CD14-positive monocyte (primary cell): Measurements from ENCODE around the gene CCNB1. TPM values are rescaled to one million over a fixed set of nuclear protein-coding genes. Genes with fewer than 3 reads are reported as not detected.
A peak's percentile ranks its signal among the peaks of the same experiment; 100 is the strongest.

ENCODE experiments used
- DNase-seq, 3 donors: peaks; one replicate each; pipeline ENCODE4 v3.0.0-alpha.2; 2011 to 2022
- H2AFZ ChIP-seq: 2 replicates; pipeline ENCODE4 v1.6.0; 2012; ENCODE audit warnings: mild to moderate bottlenecking, low read depth, low read length, inconsistent platforms; ENCODE audit not compliant: insufficient read depth, poor library complexity, severe bottlenecking
- H3K27ac ChIP-seq, 2 donors: 1 replicate in 1 of 2; 2 replicates in 1 of 2; pipeline ENCODE4 v1.5.1; 2012 to 2013; ENCODE audit warnings: low read length in 2 of 2, control low read depth in 1 of 2, inconsistent platforms in 1 of 2, low read depth in 1 of 2, mild to moderate bottlenecking in 1 of 2
- H3K27me3 ChIP-seq, 2 donors: one replicate each; pipeline versions ENCODE4 v1.6.0 to v1.6.1; 2011 to 2013; ENCODE audit warnings: low read length in 2 of 2; ENCODE audit not compliant: control insufficient read depth in 2 of 2, insufficient read depth in 2 of 2
- H3K36me3 ChIP-seq, 2 donors: replicated peaks in 1 of 2; 1 replicate in 1 of 2; 2 replicates in 1 of 2; pipeline versions ENCODE4 v1.5.1 to v1.6.1; 2012 to 2013; ENCODE audit warnings: low read length in 2 of 2, control low read depth in 1 of 2, inconsistent platforms in 1 of 2, mild to moderate bottlenecking in 1 of 2; ENCODE audit not compliant: insufficient read depth in 2 of 2, control insufficient read depth in 1 of 2
- H3K4me1 ChIP-seq, 2 donors: 1 replicate in 1 of 2; 2 replicates in 1 of 2; pipeline versions ENCODE4 v1.5.1 to v1.6.1; 2012 to 2013; ENCODE audit warnings: low read length in 2 of 2, control low read depth in 1 of 2, inconsistent platforms in 1 of 2, mild to moderate bottlenecking in 1 of 2, moderate library complexity in 1 of 2; ENCODE audit not compliant: insufficient read depth in 2 of 2, control insufficient read depth in 1 of 2
- H3K4me2 ChIP-seq: replicated peaks from 2 replicates; pipeline ENCODE3; 2012; ENCODE audit warnings: low read length, moderate library complexity, mild to moderate bottlenecking; ENCODE audit not compliant: poor library complexity, severe bottlenecking; ENCODE audit errors: extremely low read depth
- H3K4me3 ChIP-seq, 3 experiments: fragments of 200-600 bp in 1 of 3; sonication (generic) in 1 of 3; replicated peaks in 1 of 3; 1 replicate in 2 of 3; 2 replicates in 1 of 3; pipeline ENCODE4 v1.5.1; 2011 to 2013; ENCODE audit warnings: low read length in 3 of 3, mild to moderate bottlenecking in 3 of 3, control low read depth in 2 of 3, low read depth in 2 of 3, inconsistent platforms in 1 of 3, moderate library complexity in 1 of 3
- H3K79me2 ChIP-seq: 2 replicates; pipeline ENCODE4 v1.6.0; 2012; ENCODE audit warnings: mild to moderate bottlenecking, control low read depth, inconsistent platforms, low read length, moderate library complexity; ENCODE audit not compliant: insufficient read depth
- H3K9ac ChIP-seq: 2 replicates; pipeline ENCODE4 v1.6.0; 2017; ENCODE audit warnings: low read length, mild to moderate bottlenecking; ENCODE audit not compliant: insufficient read depth, poor library complexity, severe bottlenecking
- H3K9me3 ChIP-seq, 2 donors: replicated peaks in 1 of 2; 1 replicate in 1 of 2; 2 replicates in 1 of 2; pipeline versions ENCODE4 v1.5.1 to v1.6.1; 2012 to 2013; ENCODE audit warnings: low read length in 2 of 2, control low read depth in 1 of 2; ENCODE audit not compliant: control insufficient read depth in 1 of 2, insufficient read depth in 1 of 2
- H4K20me1 ChIP-seq: 2 replicates; pipeline ENCODE4 v1.6.0; 2012; ENCODE audit warnings: mild to moderate bottlenecking, low read length, control low read depth, moderate library complexity; ENCODE audit not compliant: insufficient read depth
- H3K27ac Mint-ChIP-seq, 7 donors: one replicate each; pipeline ENCODE4 v1.8.0; 2020; ENCODE audit warnings: mild to moderate bottlenecking in 7 of 7, mixed read lengths in 7 of 7, moderate library complexity in 6 of 7, inconsistent platforms in 2 of 7
- H3K27me3 Mint-ChIP-seq, 3 donors: one replicate each; pipeline ENCODE4 v1.8.0; 2021 to 2022; ENCODE audit warnings: low read depth in 3 of 3, mild to moderate bottlenecking in 3 of 3, mixed read lengths in 3 of 3, moderate library complexity in 3 of 3, inconsistent platforms in 1 of 3
- H3K36me3 Mint-ChIP-seq, 2 donors: one replicate each; pipeline ENCODE4 v1.8.0; 2020; ENCODE audit warnings: mixed read lengths in 2 of 2, inconsistent platforms in 1 of 2, mild to moderate bottlenecking in 1 of 2
- H3K4me1 Mint-ChIP-seq: one replicate; pipeline ENCODE4 v1.8.0; 2020; ENCODE audit warnings: mild to moderate bottlenecking, mixed read lengths
- H3K4me3 Mint-ChIP-seq, 2 donors: one replicate each; pipeline ENCODE4 v1.8.0; 2020; ENCODE audit warnings: mild to moderate bottlenecking in 2 of 2, mixed read lengths in 2 of 2, moderate library complexity in 1 of 2
- H3K9me3 Mint-ChIP-seq, 7 donors: one replicate each; pipeline ENCODE4 v1.8.0; 2020 to 2022; ENCODE audit warnings: mixed read lengths in 7 of 7, mild to moderate bottlenecking in 6 of 7, moderate library complexity in 6 of 7, inconsistent platforms in 2 of 7
- CTCF ChIP-seq: fragments of 200-600 bp; IDR thresholded peaks from one replicate; pipeline ENCODE4 v1.8.0; 2022; ENCODE audit warnings: antibody characterized with exemption, mild to moderate bottlenecking
- WGBS: methylation state at CpG from one replicate; pipeline ENCODE4 v1.1.5; 2013; ENCODE audit warnings: missing lambda C conversion rate; ENCODE audit not compliant: insufficient coverage; 5-methylcytosine and 5-hydroxymethylcytosine counted together
- intact Hi-C, 2 donors: fragments of 100-400 bp; cut with micrococcal nuclease; formaldehyde crosslinking; loops; one replicate each; pipeline versions ENCODE4 v1.15.0 to v1.15.1; 2023
- polyA plus RNA-seq, 3 donors: library from polyadenylated mRNA; depleted of rRNA in 1 of 3; unstranded in 2 of 3; stranded (reverse) in 1 of 3; fragments of 300-500 nt in 2 of 3; fragments of >200 nt in 1 of 3; fragmentation: Illumina TruSeq in 2 of 3; gene quantifications; 1 replicate in 2 of 3; 2 replicates in 1 of 3; pipeline ENCODE4 v1.2.3, GENCODE V29; 2012 to 2021

The CCNB1 gene
- polyA plus RNA-seq, 3 donors = 0.64 to 2.6 (median 1.6) TPM

GRCh38 chr5:69212022-69212421, 45.1 kb downstream of the CCNB1 start:
- Histone ChIP-seq H3K27me3 (no peaks in the 10 kb centered on the region), H3K4me2 (no peak overlapping the region), H4K20me1 (no peaks in the 10 kb centered on the region), H3K9ac (no peak overlapping the region), H3K4me1 (peaks cover 2 to 3% of the 10 kb centered on the region in 2 donors), H3K27ac (no peak overlapping the region), H3K36me3 (no peaks in the 10 kb centered on the region), H2AFZ (no peak overlapping the region), H3K9me3 (no peaks in the 10 kb centered on the region), H3K4me3 (no peak overlapping the region), H3K79me2 (no peaks in the 10 kb centered on the region)
- intact Hi-C loops = no loop called here
- Mint-ChIP-seq H3K27me3 (peaks cover 0 to 3% (median 0%) of the 10 kb centered on the region in 3 donors), H3K9me3 (no peaks in the 10 kb centered on the region), H3K4me3 (no peak overlapping the region), H3K27ac (peak overlapping the region in 1 of 7 donors; percentile 1), H3K4me1 (peaks cover 4% of the 10 kb centered on the region), H3K36me3 (peaks cover 2 to 8% of the 10 kb centered on the region in 2 donors)
- DNase-seq = no peak
- TF ChIP-seq CTCF = no peak
- WGBS = no CpG with 5 or more reads among the region's 2 CpGs

GRCh38 chr5:69213513-69214215, 46.7 kb downstream of the CCNB1 start:
- Histone ChIP-seq H3K4me3 (no peak overlapping the region), H4K20me1 (no peaks in the 10 kb centered on the region), H3K79me2 (peaks cover 7% of the 10 kb centered on the region), H3K27ac (no peak overlapping the region), H2AFZ (no peak overlapping the region), H3K27me3 (no peaks in the 10 kb centered on the region), H3K9me3 (no peaks in the 10 kb centered on the region), H3K9ac (no peak overlapping the region), H3K4me1 (peaks cover 4 to 12% of the 10 kb centered on the region in 2 donors), H3K36me3 (no peaks in the 10 kb centered on the region), H3K4me2 (no peak overlapping the region)
- Mint-ChIP-seq H3K27ac (no peak overlapping the region), H3K4me1 (peaks cover 7% of the 10 kb centered on the region), H3K4me3 (no peak overlapping the region), H3K27me3 (peaks cover 0 to 3% (median 0%) of the 10 kb centered on the region in 3 donors), H3K9me3 (peaks cover 0 to 3% (median 0%) of the 10 kb centered on the region in 7 donors), H3K36me3 (peaks cover 2 to 7% of the 10 kb centered on the region in 2 donors)
- WGBS = 100% methylated on average over 3 of the region's 4 CpGs
- TF ChIP-seq CTCF = no peak
- DNase-seq = no peak
- intact Hi-C loops = no loop called here
